Measurements from ENCODE around the gene NETO2. TPM values are rescaled to one million over a fixed set of nuclear protein-coding genes. Genes with fewer than 3 reads are reported as not detected.

The NETO2 gene
- total and polyA plus RNA-seq, 2 of the 13 experiments (the other 11 are each of a cell fraction or from before 2014, with no cell fraction given): 8.2 to 13.5 TPM

- TF ChIP-seq CREM (IDR thresholded peaks at IDR 0.05) (no peak), CREM (CRISPR knock-in tag; IDR thresholded peaks at IDR 0.05) (no peak), GABPA (IDR thresholded peaks at IDR 0.05; ENCODE audit: low read depth, low read length) (no peak), GABPA (CRISPR knock-in tag; IDR thresholded peaks at IDR 0.05; ENCODE audit: low read depth) (no peak), ZNF775 (CRISPR knock-in tag; IDR thresholded peaks at IDR 0.05; ENCODE audit: borderline replicate concordance) (no peak), ZNF282 (IDR thresholded peaks at IDR 0.05; ENCODE audit: partially characterized antibody) (no peak), ZNF331 (CRISPR knock-in tag; IDR thresholded peaks at IDR 0.05) (no peak)
Measured at GRCh38 chr16:47129755-47130435, 13.8 kb downstream of the NETO2 start (continued).

- no peak for DNase-seq (ENCODE audit: low spot score)
- Histone ChIP-seq H3K36me3 (replicated peaks in 1 of 2; ENCODE audit: control insufficient read depth in 1 of 2, insufficient read depth in 2 of 2, low read length in 2 of 2) (no peaks in the 10 kb centered on the region), H3K4me1 (ENCODE audit: insufficient read depth, low read length) (peaks cover 6% of the 10 kb centered on the region; the same call in 1 of the 2 replicates), H3K27ac (ENCODE audit: extremely low read length, insufficient read depth, low read length) (no peak overlapping the region), H3K79me2 (ENCODE audit: insufficient read depth, low read length) (no peaks in the 10 kb centered on the region), H4K20me1 (ENCODE audit: insufficient read depth, low read length) (no peaks in the 10 kb centered on the region), H3K9ac (ENCODE audit: insufficient read depth, low read depth, low read length) (no peak overlapping the region), H3K4me3 (replicated peaks in 1 of 3; ENCODE audit: insufficient read depth in 1 of 3, low read depth in 2 of 3, low read length in 3 of 3) (no peak overlapping the region), H3K9me3 (ENCODE audit: low read length) (no peaks in the 10 kb centered on the region), H3K4me2 (ENCODE audit: low read depth, low read length) (no peak overlapping the region), H2AFZ (ENCODE audit: low read length) (no peak overlapping the region), H3K27me3 (ENCODE audit: control insufficient read depth in 1 of 2, insufficient read depth in 2 of 2, low read length in 2 of 2) (no peaks in the 10 kb centered on the region)
- ChIA-PET POLR2A (no interaction called here), CTCF (ENCODE audit: low intra/inter-chr PET ratio, low total read pairs) (no interaction called here)
- no peak for ATAC-seq
- no peak for FAIRE-seq
- in situ Hi-C loops (cut with HindIII; ENCODE audit: extremely low pct_ligation_motif_present, low pct_unique_long_range_greater_than_20kb) (no loop called here), intact Hi-C loops (cut with micrococcal nuclease; ENCODE audit: unreplicated experiment) (no loop called here)
- no TSS peak for BruUV-seq (replicated peaks)
- 22% methylated on average over 3 of the region's 3 CpGs for WGBS (ENCODE audit: low lambda C conversion rate)
- TF ChIP-seq ONECUT2 (CRISPR knock-in tag; IDR thresholded peaks at IDR 0.05): no peak
- TF ChIP-seq SMAD9 (CRISPR knock-in tag; IDR thresholded peaks at IDR 0.05): no peak
Measured at GRCh38 chr16:47127541-47127940, 16.2 kb downstream of the NETO2 start.

Data from HepG2 (cell line).